ENCODE data around the gene ZNF630. TPM values are rescaled to one million over a fixed set of nuclear protein-coding genes. Genes with fewer than 3 reads are reported as not detected.

Gene ZNF630
- total and polyA plus RNA-seq, 10 of the 15 experiments (the other 5 are each of a cell fraction or from before 2014, with no cell fraction given): 0.96 to 1.9 (median 1.2) TPM

DNA sequence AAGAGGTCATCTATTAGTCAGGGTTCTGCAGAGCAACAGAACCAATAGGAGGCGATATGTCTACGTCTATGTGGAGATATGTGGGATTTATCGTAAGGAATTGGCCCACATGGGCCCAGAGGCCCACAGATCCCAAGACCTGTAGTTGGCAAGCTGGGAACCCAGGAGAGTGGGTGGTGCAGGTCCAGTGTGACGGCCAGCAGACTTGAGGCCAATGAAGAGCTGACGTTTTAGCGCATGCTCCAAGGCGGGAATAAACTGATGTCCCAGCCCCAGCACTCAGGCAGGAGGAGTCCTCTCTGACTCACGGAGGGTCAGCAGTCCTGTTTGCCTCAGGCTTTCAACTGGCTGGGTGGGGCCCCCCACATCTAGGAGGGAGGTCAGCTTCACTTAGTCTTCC, 43.3 kb downstream of the ZNF630 start:
- H3K9me3 ChIP-seq (replicated peaks; ENCODE audit: control insufficient read depth, insufficient read depth, low read length): no peaks in the 10 kb centered on the region
- in situ Hi-C loops (cut with MboI): loop anchor here (5.0 to 10.0 kb wide), 3 partner anchors 196 to 841 kb away; partner anchors contain the start of gene ARAF
- no peaks in the 10 kb centered on the region for H4K20me1 ChIP-seq (ENCODE audit: control insufficient read depth, insufficient read depth)
- FAIRE-seq (no peak), ATAC-seq (no peak), DNase-seq (ENCODE audit: low read depth, low spot score) (no peak)
- no peak overlapping the region for H3K4me3 ChIP-seq
- BruUV-seq (replicated peaks): no TSS peak
- H3K4me1 ChIP-seq (ENCODE audit: control insufficient read depth, insufficient read depth, low read length): no peaks in the 10 kb centered on the region
- intact Hi-C loops (cut with micrococcal nuclease; ENCODE audit: unreplicated experiment): loop anchor here (5.0 kb wide), 3 partner anchors 371 to 531 kb away; partner anchors contain the start of genes ARAF and UXT
- H3K4me2 ChIP-seq (ENCODE audit: control insufficient read depth, insufficient read depth): no peak overlapping the region
- no peaks in the 10 kb centered on the region for H3K27me3 ChIP-seq (replicated peaks in 1 of 2; ENCODE audit: control insufficient read depth in 2 of 2, insufficient read depth in 2 of 2, low read length in 1 of 2)
- 65% methylated on average over 8 of the region's 8 CpGs for WGBS (ENCODE audit: insufficient coverage, insufficient replicate concordance, low lambda C conversion rate, missing lambda C conversion rate)
- TF ChIP-seq, protein P1, sequence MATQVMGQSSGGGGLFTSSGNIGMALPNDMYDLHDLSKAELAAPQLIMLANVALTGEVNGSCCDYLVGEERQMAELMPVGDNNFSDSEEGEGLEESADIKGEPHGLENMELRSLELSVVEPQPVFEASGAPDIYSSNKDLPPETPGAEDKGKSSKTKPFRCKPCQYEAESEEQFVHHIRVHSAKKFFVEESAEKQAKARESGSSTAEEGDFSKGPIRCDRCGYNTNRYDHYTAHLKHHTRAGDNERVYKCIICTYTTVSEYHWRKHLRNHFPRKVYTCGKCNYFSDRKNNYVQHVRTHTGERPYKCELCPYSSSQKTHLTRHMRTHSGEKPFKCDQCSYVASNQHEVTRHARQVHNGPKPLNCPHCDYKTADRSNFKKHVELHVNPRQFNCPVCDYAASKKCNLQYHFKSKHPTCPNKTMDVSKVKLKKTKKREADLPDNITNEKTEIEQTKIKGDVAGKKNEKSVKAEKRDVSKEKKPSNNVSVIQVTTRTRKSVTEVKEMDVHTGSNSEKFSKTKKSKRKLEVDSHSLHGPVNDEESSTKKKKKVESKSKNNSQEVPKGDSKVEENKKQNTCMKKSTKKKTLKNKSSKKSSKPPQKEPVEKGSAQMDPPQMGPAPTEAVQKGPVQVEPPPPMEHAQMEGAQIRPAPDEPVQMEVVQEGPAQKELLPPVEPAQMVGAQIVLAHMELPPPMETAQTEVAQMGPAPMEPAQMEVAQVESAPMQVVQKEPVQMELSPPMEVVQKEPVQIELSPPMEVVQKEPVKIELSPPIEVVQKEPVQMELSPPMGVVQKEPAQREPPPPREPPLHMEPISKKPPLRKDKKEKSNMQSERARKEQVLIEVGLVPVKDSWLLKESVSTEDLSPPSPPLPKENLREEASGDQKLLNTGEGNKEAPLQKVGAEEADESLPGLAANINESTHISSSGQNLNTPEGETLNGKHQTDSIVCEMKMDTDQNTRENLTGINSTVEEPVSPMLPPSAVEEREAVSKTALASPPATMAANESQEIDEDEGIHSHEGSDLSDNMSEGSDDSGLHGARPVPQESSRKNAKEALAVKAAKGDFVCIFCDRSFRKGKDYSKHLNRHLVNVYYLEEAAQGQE (IDR thresholded peaks at IDR 0.05; ENCODE audit: low read depth, low read length): no peak
- TF ChIP-seq, protein P2, sequence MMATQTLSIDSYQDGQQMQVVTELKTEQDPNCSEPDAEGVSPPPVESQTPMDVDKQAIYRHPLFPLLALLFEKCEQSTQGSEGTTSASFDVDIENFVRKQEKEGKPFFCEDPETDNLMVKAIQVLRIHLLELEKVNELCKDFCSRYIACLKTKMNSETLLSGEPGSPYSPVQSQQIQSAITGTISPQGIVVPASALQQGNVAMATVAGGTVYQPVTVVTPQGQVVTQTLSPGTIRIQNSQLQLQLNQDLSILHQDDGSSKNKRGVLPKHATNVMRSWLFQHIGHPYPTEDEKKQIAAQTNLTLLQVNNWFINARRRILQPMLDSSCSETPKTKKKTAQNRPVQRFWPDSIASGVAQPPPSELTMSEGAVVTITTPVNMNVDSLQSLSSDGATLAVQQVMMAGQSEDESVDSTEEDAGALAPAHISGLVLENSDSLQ (IDR thresholded peaks at IDR 0.05): no peak
- TF ChIP-seq RCOR1 (conservative IDR thresholded peaks at IDR 0.05; ENCODE audit: low read depth, low read length) (no peak), FOS (IDR thresholded peaks at IDR 0.05; ENCODE audit: borderline replicate concordance, extremely low read depth, insufficient read length) (no peak), BHLHE40 (IDR thresholded peaks at IDR 0.05; ENCODE audit: borderline replicate concordance in 1 of 2, low read depth in 2 of 2, low read length in 1 of 2) (no peak), RB1 (IDR thresholded peaks at IDR 0.05; ENCODE audit: borderline replicate concordance) (no peak), CHD1 (IDR thresholded peaks at IDR 0.05; ENCODE audit: low read depth, low read length) (no peak), MYC (IDR thresholded peaks at IDR 0.05; ENCODE audit: insufficient read depth, insufficient read length, insufficient replicate concordance, low read length, severe bottlenecking) (no peak), MTA2 (IDR thresholded peaks at IDR 0.05; ENCODE audit: low read depth) (no peak), HDGF (IDR thresholded peaks at IDR 0.05) (no peak), IKZF2 (IDR thresholded peaks at IDR 0.05) (no peak), RAD21 (IDR thresholded peaks at IDR 0.05; ENCODE audit: insufficient read depth, low read depth, low read length) (no peak), MEF2B (IDR thresholded peaks at IDR 0.05; ENCODE audit: partially characterized antibody, poor library complexity, severe bottlenecking) (no peak), EZH2 (IDR thresholded peaks at IDR 0.05; ENCODE audit: borderline replicate concordance, control insufficient read depth, low read depth, low read length) (no peak)
- POLR2A ChIA-PET: no interaction called here
- SMC1A ChIA-PET (ENCODE audit: uncharacterized antibody, unreplicated experiment): interaction anchor here (1.1 kb wide), 1 partner anchor 174 kb away, joined by 4 read pairs; no protein-coding TSS in a partner anchor
- CTCF ChIA-PET: interaction anchor here (0.8 to 6.0 kb wide), 7 partner anchors 14 to 834 kb away, joined by 3 to 65 read pairs (median 5); no protein-coding TSS in a partner anchor
- no peak overlapping the region for H3K9ac ChIP-seq (ENCODE audit: control insufficient read depth, insufficient read depth, low read length)
- H2AFZ ChIP-seq (ENCODE audit: control insufficient read depth, low read depth, low read length): no peak overlapping the region
- H3K36me3 ChIP-seq (ENCODE audit: control insufficient read depth in 2 of 2, insufficient read depth in 2 of 2, low read length in 1 of 2): no peaks in the 10 kb centered on the region
- RAD21 ChIA-PET (ENCODE audit: unreplicated experiment): interaction anchor here (0.6 to 2.0 kb wide), 2 partner anchors 192 to 211 kb away, joined by 4 to 5 read pairs; no protein-coding TSS in a partner anchor
- H3K27ac ChIP-seq (ENCODE audit: control insufficient read depth, insufficient read depth): no peak overlapping the region
- no peaks in the 10 kb centered on the region for H3K79me2 ChIP-seq (ENCODE audit: control insufficient read depth, insufficient read depth, low read length)
